ENCODE results near the gene SPTSSA.
"Not testable (repeated sequence)": the region's sequence is repeated elsewhere in the genome, so short reads cannot be mapped to it uniquely, and the experiment has no call there.

SPTSSA gene

GRCh38 chr14:34462132-34462893 lies at the start of gene SPTSSA:
SPTSSA (minus strand) TSS chr14:34462240; CDS start chr14:34462207, 33 bp downstream.
- DNase-seq: peak; percentile 72 to 90

- DNase-seq: no peak
Measured at GRCh38 chr14:34507884-34508283, 45.8 kb upstream of the SPTSSA start.

- DNase-seq: no peak
Measured at GRCh38 chr14:34507459-34507858, 45.4 kb upstream of the SPTSSA start.

- DNase-seq: not testable (repeated sequence)
Measured at GRCh38 chr14:34505124-34505491, 43.1 kb upstream of the SPTSSA start.

GRCh38 chr14:34504027-34504426 lies 42.0 kb upstream of the SPTSSA start:
- DNase-seq: not testable (repeated sequence)

- DNase-seq: no peak
Measured at GRCh38 chr14:34502545-34503225, 40.6 kb upstream of the SPTSSA start.

- DNase-seq: no peak
Measured at GRCh38 chr14:34502001-34502400, 40.0 kb upstream of the SPTSSA start.

GRCh38 chr14:34501004-34501580 lies 39.1 kb upstream of the SPTSSA start:
- no peak for DNase-seq

GRCh38 chr14:34498684-34499412 lies 36.8 kb upstream of the SPTSSA start:
- no peak for DNase-seq

GRCh38 chr14:34496679-34497513 lies 34.9 kb upstream of the SPTSSA start:
- DNase-seq: no peak

GRCh38 chr14:34496007-34496678 lies 34.1 kb upstream of the SPTSSA start:
- DNase-seq: no peak

- DNase-seq: no peak
Measured at GRCh38 chr14:34489324-34489723, 27.3 kb upstream of the SPTSSA start.

GRCh38 chr14:34488528-34488927 lies 26.5 kb upstream of the SPTSSA start:
- no peak for DNase-seq

- DNase-seq: no peak
Measured at GRCh38 chr14:34484726-34485125, 22.7 kb upstream of the SPTSSA start.

- no peak for DNase-seq
Measured at GRCh38 chr14:34482463-34482862, 20.4 kb upstream of the SPTSSA start.

GRCh38 chr14:34479694-34480093 lies 17.7 kb upstream of the SPTSSA start:
- DNase-seq: no peak

- no peak for DNase-seq
Measured at GRCh38 chr14:34478261-34478660, 16.2 kb upstream of the SPTSSA start.

GRCh38 chr14:34476036-34476435 lies 14.0 kb upstream of the SPTSSA start:
- not testable (repeated sequence) for DNase-seq

- no peak for DNase-seq
Measured at GRCh38 chr14:34475163-34475562, 13.1 kb upstream of the SPTSSA start.

GRCh38 chr14:34474187-34474679 lies 12.2 kb upstream of the SPTSSA start:
- DNase-seq: no peak

GRCh38 chr14:34472706-34473279 lies 10.8 kb upstream of the SPTSSA start:
- no peak for DNase-seq
